HG03520 (cell line): ENCODE data around the gene FHAD1.
"Not testable (repeated sequence)": the region's sequence is repeated elsewhere in the genome, so short reads cannot be mapped to it uniquely, and the experiment has no call there.

ENCODE experiments used
- ATAC-seq: cut with Tn5 transposase; IDR thresholded peaks from one replicate; pipeline ENCODE4 v1.9.1; 2021; ENCODE audit warnings: mild to moderate bottlenecking, moderate library complexity; ENCODE audit not compliant: unreplicated experiment

The FHAD1 gene

GRCh38 chr1:15362096-15362736, 115.2 kb downstream of the FHAD1 start:
- no peak for ATAC-seq

GRCh38 chr1:15362737-15363128, 115.7 kb downstream of the FHAD1 start:
- no peak for ATAC-seq

- no peak for ATAC-seq
Observed at GRCh38 chr1:15364740-15365139, 117.7 kb downstream of the FHAD1 start.

GRCh38 chr1:15368888-15369287, 121.9 kb downstream of the FHAD1 start:
- no peak for ATAC-seq

- ATAC-seq = no peak
Observed at GRCh38 chr1:15370268-15370667, 123.2 kb downstream of the FHAD1 start.

- ATAC-seq = no peak
Observed at GRCh38 chr1:15370781-15371520, 123.9 kb downstream of the FHAD1 start.

GRCh38 chr1:15371610-15372545, 124.9 kb downstream of the FHAD1 start:
- no peak for ATAC-seq

- ATAC-seq = no peak
Observed at GRCh38 chr1:15378729-15379128, 131.7 kb downstream of the FHAD1 start.

GRCh38 chr1:15379151-15379550, 132.1 kb downstream of the FHAD1 start:
- ATAC-seq = not testable (repeated sequence)

- ATAC-seq = no peak
Observed at GRCh38 chr1:15380601-15381508, 133.8 kb downstream of the FHAD1 start.

- ATAC-seq = no peak
Observed at GRCh38 chr1:15381805-15382204, 134.8 kb downstream of the FHAD1 start.

- no peak for ATAC-seq
Observed at GRCh38 chr1:15382601-15383518, 135.8 kb downstream of the FHAD1 start.

GRCh38 chr1:15383810-15384209, 136.8 kb downstream of the FHAD1 start:
- ATAC-seq = no peak

- ATAC-seq = peak; percentile 65
Observed at GRCh38 chr1:15384301-15384901, 137.4 kb downstream of the FHAD1 start.

- no peak for ATAC-seq
Observed at GRCh38 chr1:15385420-15385819, 138.4 kb downstream of the FHAD1 start.

GRCh38 chr1:15386164-15386749, 139.2 kb downstream of the FHAD1 start:
- ATAC-seq = no peak

GRCh38 chr1:15388201-15388880, 141.3 kb downstream of the FHAD1 start:
- ATAC-seq = no peak

- not testable (repeated sequence) for ATAC-seq
Observed at GRCh38 chr1:15389828-15390227, 142.8 kb downstream of the FHAD1 start.
